Measurements from ENCODE around the gene PRKCE.

DNA sequence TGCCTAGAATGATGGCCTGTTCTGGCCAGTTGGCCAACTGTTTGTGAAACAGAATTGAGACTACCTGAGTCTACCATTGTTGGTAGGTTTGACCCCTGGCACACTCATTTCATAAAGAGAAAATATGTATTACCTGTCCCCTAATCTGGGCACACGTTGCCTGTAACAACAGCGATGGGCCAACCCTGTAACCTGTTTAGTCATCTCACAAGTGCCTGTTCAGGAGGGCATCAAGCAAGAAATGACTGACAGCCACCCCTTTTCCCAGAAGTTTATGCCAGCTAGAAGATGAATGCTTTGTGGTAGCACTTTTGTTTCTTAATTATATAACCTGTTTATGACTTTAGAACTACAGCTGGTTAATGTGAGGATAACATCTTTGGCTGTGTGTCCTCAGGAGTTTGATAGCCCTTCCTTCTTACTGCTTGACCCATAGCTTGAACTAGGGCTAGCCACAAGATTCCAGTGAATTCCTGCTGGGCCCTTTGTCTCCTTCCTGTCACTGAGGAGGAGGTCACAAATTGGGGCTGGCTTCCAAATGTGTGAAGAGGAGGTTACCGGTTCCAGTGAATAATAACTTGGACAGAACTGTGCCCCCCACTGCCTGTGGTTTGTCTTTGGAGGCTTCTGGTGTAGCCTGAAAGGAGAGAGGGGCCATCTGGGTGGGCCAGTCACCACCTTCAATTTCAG is 371.8 kb downstream of the PRKCE start:
- TF ChIP-seq, protein P1, sequence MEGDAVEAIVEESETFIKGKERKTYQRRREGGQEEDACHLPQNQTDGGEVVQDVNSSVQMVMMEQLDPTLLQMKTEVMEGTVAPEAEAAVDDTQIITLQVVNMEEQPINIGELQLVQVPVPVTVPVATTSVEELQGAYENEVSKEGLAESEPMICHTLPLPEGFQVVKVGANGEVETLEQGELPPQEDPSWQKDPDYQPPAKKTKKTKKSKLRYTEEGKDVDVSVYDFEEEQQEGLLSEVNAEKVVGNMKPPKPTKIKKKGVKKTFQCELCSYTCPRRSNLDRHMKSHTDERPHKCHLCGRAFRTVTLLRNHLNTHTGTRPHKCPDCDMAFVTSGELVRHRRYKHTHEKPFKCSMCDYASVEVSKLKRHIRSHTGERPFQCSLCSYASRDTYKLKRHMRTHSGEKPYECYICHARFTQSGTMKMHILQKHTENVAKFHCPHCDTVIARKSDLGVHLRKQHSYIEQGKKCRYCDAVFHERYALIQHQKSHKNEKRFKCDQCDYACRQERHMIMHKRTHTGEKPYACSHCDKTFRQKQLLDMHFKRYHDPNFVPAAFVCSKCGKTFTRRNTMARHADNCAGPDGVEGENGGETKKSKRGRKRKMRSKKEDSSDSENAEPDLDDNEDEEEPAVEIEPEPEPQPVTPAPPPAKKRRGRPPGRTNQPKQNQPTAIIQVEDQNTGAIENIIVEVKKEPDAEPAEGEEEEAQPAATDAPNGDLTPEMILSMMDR (IDR thresholded peaks at IDR 0.05): no peak
- no peak for TF ChIP-seq POLR2A (IDR thresholded peaks at IDR 0.05)
